HEK293 (cell line): ENCODE measurements around the gene SF3B5.

Experiments used
- CTCF ChIA-PET: fragments of 350-600 bp; formaldehyde crosslinking; extraction: SDS; loops from one replicate; lab custom pipeline; 2021; ENCODE audit warnings: antibody characterized with exemption; lab: Yijun Ruan, JAX
- POLR2A ChIA-PET: fragments of 300-600 bp; formaldehyde crosslinking; extraction: SDS; loops from one replicate; lab custom pipeline; 2020; ENCODE audit warnings: antibody characterized with exemption, inconsistent platforms; lab: Yijun Ruan, JAX
- H3K27ac ChIP-seq: fragments of 200-500 bp; sonication (Bioruptor generic); 2 replicates; pipeline ENCODE4 v1.5.1; 2014; ENCODE audit warnings: low read depth, low read length, control low read depth, inconsistent platforms; ENCODE audit errors: extremely low read depth
- H3K36me3 ChIP-seq, 2 experiments: fragments of 200-500 bp in 1 of 2; sonication (Bioruptor generic) in 1 of 2; 1 replicate in 1 of 2; 2 replicates in 1 of 2; pipeline ENCODE4 v1.5.1; 2014 to 2017; ENCODE audit warnings: inconsistent platforms in 2 of 2, low read length in 2 of 2; ENCODE audit not compliant: control insufficient read depth in 2 of 2, insufficient read depth in 1 of 2
- H3K4me1 ChIP-seq: fragments of 200-500 bp; sonication (Bioruptor generic); 2 replicates; pipeline ENCODE4 v1.5.1; 2014; ENCODE audit warnings: mild to moderate bottlenecking, low read length, inconsistent platforms; ENCODE audit not compliant: control insufficient read depth, insufficient read depth
- H3K4me3 ChIP-seq: 2 replicates; pipeline ENCODE4 v1.5.1; 2011; ENCODE audit warnings: low read depth, mild to moderate bottlenecking, control low read depth, low read length, moderate library complexity
- H3K9me3 ChIP-seq: fragments of 200-500 bp; sonication (Bioruptor generic); 2 replicates; pipeline ENCODE4 v1.5.1; 2014; ENCODE audit warnings: low read depth, low read length, inconsistent platforms; ENCODE audit not compliant: control insufficient read depth, insufficient read depth
- BCL11A ChIP-seq: fragments of 450-650 bp; formaldehyde crosslinking; IDR thresholded peaks from 2 replicates; pipeline ENCODE4 v1.5.1; 2016; ENCODE audit warnings: low read depth, missing biosample characterization, missing genetic modification characterization
- MZF1 ChIP-seq: fragments of 450-650 bp; formaldehyde crosslinking; IDR thresholded peaks from 2 replicates; pipeline ENCODE4 v1.5.1; 2017; ENCODE audit warnings: missing biosample characterization, missing genetic modification characterization, borderline replicate concordance
- SP2 ChIP-seq: fragments of 450-650 bp; formaldehyde crosslinking; IDR thresholded peaks from 2 replicates; pipeline ENCODE4 v1.5.1; 2016; ENCODE audit warnings: missing biosample characterization, missing genetic modification characterization
- ZBTB21 ChIP-seq: fragments of 450-650 bp; formaldehyde crosslinking; IDR thresholded peaks from 2 replicates; pipeline ENCODE4 v1.5.1; 2017; ENCODE audit warnings: missing biosample characterization, missing genetic modification characterization
- ZBTB26 ChIP-seq: fragments of 450-650 bp; formaldehyde crosslinking; optimal IDR thresholded peaks from 2 replicates; pipeline ENCODE3; 2016; ENCODE audit warnings: missing biosample characterization, mild to moderate bottlenecking, missing genetic modification characterization
- ZBTB8A ChIP-seq: fragments of 450-650 bp; formaldehyde crosslinking; IDR thresholded peaks from 2 replicates; pipeline ENCODE4 v1.5.1; 2016; ENCODE audit warnings: missing biosample characterization, missing genetic modification characterization
- ZNF19 ChIP-seq: fragments of 450-650 bp; formaldehyde crosslinking; IDR thresholded peaks from 2 replicates; pipeline ENCODE4; 2016; ENCODE audit warnings: missing biosample characterization, missing genetic modification characterization, low read depth
- ZNF211 ChIP-seq: fragments of 450-650 bp; formaldehyde crosslinking; IDR thresholded peaks from 2 replicates; pipeline ENCODE4 v1.5.1; 2016; ENCODE audit warnings: low read depth, missing biosample characterization, missing genetic modification characterization
- ZNF223 ChIP-seq: fragments of 450-650 bp; formaldehyde crosslinking; IDR thresholded peaks from 2 replicates; pipeline ENCODE4 v1.5.1; 2016; ENCODE audit warnings: missing biosample characterization, missing genetic modification characterization
- ZNF239 ChIP-seq: fragments of 450-650 bp; formaldehyde crosslinking; IDR thresholded peaks from 2 replicates; pipeline ENCODE4 v1.5.1; 2016; ENCODE audit warnings: missing biosample characterization, missing genetic modification characterization
- ZNF26 ChIP-seq: fragments of 450-650 bp; formaldehyde crosslinking; IDR thresholded peaks from 2 replicates; pipeline ENCODE4 v1.5.1; 2016; ENCODE audit warnings: missing biosample characterization, missing genetic modification characterization
- ZNF266 ChIP-seq: fragments of 450-650 bp; formaldehyde crosslinking; IDR thresholded peaks from 2 replicates; pipeline ENCODE4 v1.5.1; 2016; ENCODE audit warnings: missing biosample characterization, missing genetic modification characterization, low read depth
- ZNF311 ChIP-seq: fragments of 450-650 bp; formaldehyde crosslinking; IDR thresholded peaks from 2 replicates; pipeline ENCODE4 v1.5.1; 2017; ENCODE audit warnings: missing biosample characterization, missing genetic modification characterization, borderline replicate concordance
- ZNF341 ChIP-seq: fragments of 450-650 bp; formaldehyde crosslinking; IDR thresholded peaks from 2 replicates; pipeline ENCODE4; 2016; ENCODE audit warnings: low read depth, missing biosample characterization, missing genetic modification characterization
- ZNF391 ChIP-seq: fragments of 450-650 bp; formaldehyde crosslinking; IDR thresholded peaks from 2 replicates; pipeline ENCODE4 v1.5.1; 2016; ENCODE audit warnings: low read depth, missing biosample characterization, missing genetic modification characterization, borderline replicate concordance
- ZNF544 ChIP-seq: fragments of 450-650 bp; formaldehyde crosslinking; IDR thresholded peaks from 2 replicates; pipeline ENCODE4 v1.5.0; 2017; ENCODE audit warnings: missing biosample characterization, missing genetic modification characterization
- ZNF600 ChIP-seq: fragments of 450-650 bp; formaldehyde crosslinking; IDR thresholded peaks from 2 replicates; pipeline ENCODE4 v1.5.1; 2016; ENCODE audit warnings: missing biosample characterization, missing genetic modification characterization
- ZNF654 ChIP-seq: fragments of 450-650 bp; formaldehyde crosslinking; IDR thresholded peaks from 2 replicates; pipeline ENCODE4 v1.5.1; 2016; ENCODE audit warnings: low read depth, missing biosample characterization, missing genetic modification characterization
- ZNF660 ChIP-seq: fragments of 450-650 bp; IDR thresholded peaks from 2 replicates; pipeline ENCODE4 v1.5.1; 2018; ENCODE audit warnings: missing biosample characterization, mild to moderate bottlenecking, missing genetic modification characterization
- ZNF837 ChIP-seq: fragments of 450-650 bp; formaldehyde crosslinking; IDR thresholded peaks from 2 replicates; pipeline ENCODE4 v1.5.1; 2016; ENCODE audit warnings: missing biosample characterization, missing genetic modification characterization
- TF ChIP-seq, protein P1 (sequence below): fragments of 450-650 bp; formaldehyde crosslinking; IDR thresholded peaks from 2 replicates; pipeline ENCODE4 v1.5.1; 2017; ENCODE audit warnings: missing biosample characterization, missing genetic modification characterization
- TF ChIP-seq, protein P2 (sequence below): fragments of 450-650 bp; formaldehyde crosslinking; IDR thresholded peaks from 2 replicates; pipeline ENCODE4 v1.5.1; 2016; ENCODE audit warnings: missing biosample characterization, missing genetic modification characterization
- TF ChIP-seq, protein P3 (sequence below): fragments of 450-650 bp; formaldehyde crosslinking; IDR thresholded peaks from 2 replicates; pipeline ENCODE4 v1.5.1; 2016; ENCODE audit warnings: missing biosample characterization, missing genetic modification characterization
- TF ChIP-seq, protein P4 (sequence below): fragments of 450-650 bp; formaldehyde crosslinking; IDR thresholded peaks from 2 replicates; pipeline ENCODE4 v1.5.1; 2016; ENCODE audit warnings: missing biosample characterization, missing genetic modification characterization

The SF3B5 gene

GRCh38 chr6:144090384-144090783 is 5.0 kb downstream of the SF3B5 start:
- TF ChIP-seq ZNF391 (tag by site-specific recombination) (no peak), ZNF266 (tag by site-specific recombination) (no peak), ZNF211 (tag by site-specific recombination) (no peak), ZNF654 (tag by site-specific recombination) (no peak), ZNF660 (tag by site-specific recombination) (no peak), ZNF600 (tag by site-specific recombination) (no peak), ZNF26 (tag by site-specific recombination) (no peak), ZBTB8A (no peak), ZNF837 (tag by site-specific recombination) (no peak)
- TF ChIP-seq, protein P1, sequence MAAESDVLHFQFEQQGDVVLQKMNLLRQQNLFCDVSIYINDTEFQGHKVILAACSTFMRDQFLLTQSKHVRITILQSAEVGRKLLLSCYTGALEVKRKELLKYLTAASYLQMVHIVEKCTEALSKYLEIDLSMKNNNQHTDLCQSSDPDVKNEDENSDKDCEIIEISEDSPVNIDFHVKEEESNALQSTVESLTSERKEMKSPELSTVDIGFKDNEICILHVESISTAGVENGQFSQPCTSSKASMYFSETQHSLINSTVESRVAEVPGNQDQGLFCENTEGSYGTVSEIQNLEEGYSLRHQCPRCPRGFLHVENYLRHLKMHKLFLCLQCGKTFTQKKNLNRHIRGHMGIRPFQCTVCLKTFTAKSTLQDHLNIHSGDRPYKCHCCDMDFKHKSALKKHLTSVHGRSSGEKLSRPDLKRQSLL (tag by site-specific recombination), result no peak
- TF ChIP-seq, protein P2, sequence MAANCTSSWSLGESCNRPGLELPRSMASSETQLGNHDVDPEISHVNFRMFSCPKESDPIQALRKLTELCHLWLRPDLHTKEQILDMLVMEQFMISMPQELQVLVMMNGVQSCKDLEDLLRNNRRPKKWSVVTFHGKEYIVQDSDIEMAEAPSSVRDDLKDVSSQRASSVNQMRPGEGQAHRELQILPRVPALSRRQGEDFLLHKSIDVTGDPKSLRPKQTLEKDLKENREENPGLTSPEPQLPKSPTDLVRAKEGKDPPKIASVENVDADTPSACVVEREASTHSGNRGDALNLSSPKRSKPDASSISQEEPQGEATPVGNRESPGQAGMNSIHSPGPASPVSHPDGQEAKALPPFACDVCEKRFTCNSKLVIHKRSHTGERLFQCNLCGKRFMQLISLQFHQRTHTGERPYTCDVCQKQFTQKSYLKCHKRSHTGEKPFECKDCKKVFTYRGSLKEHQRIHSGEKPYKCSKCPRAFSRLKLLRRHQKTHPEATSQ (tag by site-specific recombination), result no peak
- no peak overlapping the region for H3K4me3 ChIP-seq
- peaks cover 3 to 9% of the 10 kb centered on the region in 2 experiments; a peak in 2 of 3 replicates for H3K36me3 ChIP-seq
- ChIA-PET CTCF (no interaction called here), POLR2A (no interaction called here)
- H3K27ac ChIP-seq, result no peak overlapping the region
- no peaks in the 10 kb centered on the region for H3K9me3 ChIP-seq
- peaks cover 5% of the 10 kb centered on the region for H3K4me1 ChIP-seq

- CTCF ChIA-PET, result interaction anchor here (0.5 to 1.6 kb wide), 3 partner anchors 10 to 148 kb away, joined by 3 to 5 read pairs (median 3); no protein-coding TSS in a partner anchor
- POLR2A ChIA-PET, result no interaction called here
- no peak overlapping the region for H3K4me3 ChIP-seq
- TF ChIP-seq ZBTB21 (tag by site-specific recombination), result no peak
- no peak for TF ChIP-seq ZNF341 (tag by site-specific recombination)
- no peak for TF ChIP-seq ZBTB26 (tag by site-specific recombination)
- TF ChIP-seq MZF1 (tag by site-specific recombination), result no peak
- TF ChIP-seq BCL11A (tag by site-specific recombination), result no peak
- TF ChIP-seq, all 188 proteins: peak for 0
- H3K36me3 ChIP-seq, result peaks cover 0 to 3% of the 10 kb centered on the region in 2 experiments; a peak in 1 of 3 replicates
- H3K9me3 ChIP-seq, result no peaks in the 10 kb centered on the region
- no peaks in the 10 kb centered on the region for H3K4me1 ChIP-seq
- H3K27ac ChIP-seq, result no peak overlapping the region
Measured at GRCh38 chr6:144087789-144088426, 7.5 kb downstream of the SF3B5 start.

DNA sequence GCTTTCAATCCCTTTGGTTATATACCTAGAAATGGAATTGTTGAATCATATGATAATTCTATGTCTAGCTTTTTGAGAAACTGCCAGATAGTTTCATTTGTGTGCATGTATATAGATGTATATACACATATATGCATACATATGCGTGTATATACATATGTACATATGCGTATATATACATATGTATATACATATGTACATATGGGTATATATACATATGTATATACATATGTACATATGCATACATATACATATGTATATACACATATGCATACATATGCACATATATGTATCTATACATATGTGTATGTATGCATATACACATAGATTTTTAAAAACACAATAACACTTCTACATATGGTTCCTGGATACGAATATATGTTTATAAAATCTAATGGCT is 8.4 kb downstream of the SF3B5 start:
- no peaks in the 10 kb centered on the region for H3K9me3 ChIP-seq
- no peaks in the 10 kb centered on the region for H3K4me1 ChIP-seq
- H3K4me3 ChIP-seq, result no peak overlapping the region
- ChIA-PET POLR2A (no interaction called here), CTCF (no interaction called here)
- H3K27ac ChIP-seq, result no peak overlapping the region
- H3K36me3 ChIP-seq, result no peaks in the 10 kb centered on the region
- TF ChIP-seq ZNF223 (tag by site-specific recombination) (no peak), ZNF311 (tag by site-specific recombination) (no peak), SP2 (tag by site-specific recombination) (no peak), ZNF544 (tag by site-specific recombination) (no peak), ZNF19 (tag by site-specific recombination) (no peak), ZNF239 (tag by site-specific recombination) (no peak)
- TF ChIP-seq, protein P3, sequence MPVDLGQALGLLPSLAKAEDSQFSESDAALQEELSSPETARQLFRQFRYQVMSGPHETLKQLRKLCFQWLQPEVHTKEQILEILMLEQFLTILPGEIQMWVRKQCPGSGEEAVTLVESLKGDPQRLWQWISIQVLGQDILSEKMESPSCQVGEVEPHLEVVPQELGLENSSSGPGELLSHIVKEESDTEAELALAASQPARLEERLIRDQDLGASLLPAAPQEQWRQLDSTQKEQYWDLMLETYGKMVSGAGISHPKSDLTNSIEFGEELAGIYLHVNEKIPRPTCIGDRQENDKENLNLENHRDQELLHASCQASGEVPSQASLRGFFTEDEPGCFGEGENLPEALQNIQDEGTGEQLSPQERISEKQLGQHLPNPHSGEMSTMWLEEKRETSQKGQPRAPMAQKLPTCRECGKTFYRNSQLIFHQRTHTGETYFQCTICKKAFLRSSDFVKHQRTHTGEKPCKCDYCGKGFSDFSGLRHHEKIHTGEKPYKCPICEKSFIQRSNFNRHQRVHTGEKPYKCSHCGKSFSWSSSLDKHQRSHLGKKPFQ (tag by site-specific recombination), result no peak
- TF ChIP-seq, protein P4, sequence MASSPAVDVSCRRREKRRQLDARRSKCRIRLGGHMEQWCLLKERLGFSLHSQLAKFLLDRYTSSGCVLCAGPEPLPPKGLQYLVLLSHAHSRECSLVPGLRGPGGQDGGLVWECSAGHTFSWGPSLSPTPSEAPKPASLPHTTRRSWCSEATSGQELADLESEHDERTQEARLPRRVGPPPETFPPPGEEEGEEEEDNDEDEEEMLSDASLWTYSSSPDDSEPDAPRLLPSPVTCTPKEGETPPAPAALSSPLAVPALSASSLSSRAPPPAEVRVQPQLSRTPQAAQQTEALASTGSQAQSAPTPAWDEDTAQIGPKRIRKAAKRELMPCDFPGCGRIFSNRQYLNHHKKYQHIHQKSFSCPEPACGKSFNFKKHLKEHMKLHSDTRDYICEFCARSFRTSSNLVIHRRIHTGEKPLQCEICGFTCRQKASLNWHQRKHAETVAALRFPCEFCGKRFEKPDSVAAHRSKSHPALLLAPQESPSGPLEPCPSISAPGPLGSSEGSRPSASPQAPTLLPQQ (tag by site-specific recombination), result no peak
